ENCODE results near the gene VAPA. TPM values are rescaled to one million over a fixed set of nuclear protein-coding genes. Genes with fewer than 3 reads are reported as not detected.

Gene VAPA
- total RNA-seq, 4 donors from 2014 or later: 182 to 244 (median 212) TPM

GRCh38 chr18:10008006-10008647 lies 94.3 kb downstream of the VAPA start:
- DNase-seq (ENCODE audit: low spot score in 2 of 2): peak in 1 of 2 donors; percentile 8
- Histone ChIP-seq H3K4me3 (no peak overlapping the region), H3K4me1 (peaks cover 29% of the 10 kb centered on the region), H3K27ac (no peak overlapping the region), H3K9me3 (no peaks in the 10 kb centered on the region), H3K36me3 (no peaks in the 10 kb centered on the region), H3K27me3 (no peaks in the 10 kb centered on the region)
- no peak for TF ChIP-seq EP300 (IDR thresholded peaks at IDR 0.05)
- TF ChIP-seq POLR2A (IDR thresholded peaks at IDR 0.05): no peak
- TF ChIP-seq CTCF (IDR thresholded peaks at IDR 0.05): no peak
- no peak for TF ChIP-seq POLR2AphosphoS5 (IDR thresholded peaks at IDR 0.05)
- WGBS: 94% methylated on average over 3 of the region's 3 CpGs

Other genes with a start within 250 kb of the VAPA start
- 10 to 100 TPM in 3 of 4 donors, 1 to 10 TPM in 1; 5.8 to 15.2 (median 11.4) TPM for gene RAB31, start 205.7 kb upstream of the VAPA start, total RNA-seq
- not detected for gene TXNDC2, start 28.0 kb upstream of the VAPA start, total RNA-seq

All from suprapubic skin (tissue), 4 donors.